Measurements from ENCODE around the gene FADS2.

GRCh38 chr11:61870541-61871031 is 42.5 kb downstream of the FADS2 start:
- TF ChIP-seq POLR2AphosphoS5 (IDR thresholded peaks at IDR 0.05; ENCODE audit: low read depth, low read length) (no peak), POLR2A (IDR thresholded peaks at IDR 0.05; ENCODE audit: low read depth, low read length) (no peak), TAF1 (IDR thresholded peaks at IDR 0.05; ENCODE audit: borderline replicate concordance, low read depth, low read length) (no peak)

All from GM12892 (cell line).